NCI-H146 treated with DMSO at 0.1 percent for 48 hours (cell line): ENCODE results near the gene OSBPL10.

Source experiments
- DNase-seq: peaks from one replicate; lab custom pipeline; 2025; ENCODE audit not compliant: unreplicated experiment; lab: John Stamatoyannopoulos, UW

Gene OSBPL10

GRCh38 chr3:31680072-31680870, 300.8 kb downstream of the OSBPL10 start:
- DNase-seq: no peak

GRCh38 chr3:31676556-31676955, 304.5 kb downstream of the OSBPL10 start:
- DNase-seq: no peak

GRCh38 chr3:31673950-31674349, 307.1 kb downstream of the OSBPL10 start:
- no peak for DNase-seq

- DNase-seq: no peak
Measured at GRCh38 chr3:31671976-31672375, 309.1 kb downstream of the OSBPL10 start.

GRCh38 chr3:31671451-31671850, 309.6 kb downstream of the OSBPL10 start:
- DNase-seq: no peak

- no peak for DNase-seq
Measured at GRCh38 chr3:31670722-31671121, 310.3 kb downstream of the OSBPL10 start.

GRCh38 chr3:31670136-31670535, 310.9 kb downstream of the OSBPL10 start:
- no peak for DNase-seq

GRCh38 chr3:31668242-31668641, 312.8 kb downstream of the OSBPL10 start:
- DNase-seq: no peak

GRCh38 chr3:31667582-31667981, 313.5 kb downstream of the OSBPL10 start:
- DNase-seq: no peak

- DNase-seq: no peak
Measured at GRCh38 chr3:31664031-31664430, 317.0 kb downstream of the OSBPL10 start.

- no peak for DNase-seq
Measured at GRCh38 chr3:31661993-31662670, 318.9 kb downstream of the OSBPL10 start.

- DNase-seq: no peak
Measured at GRCh38 chr3:31661286-31661685, 319.8 kb downstream of the OSBPL10 start.

- DNase-seq: no peak
Measured at GRCh38 chr3:31659246-31659645, 321.8 kb downstream of the OSBPL10 start.

GRCh38 chr3:31654998-31655397, 326.1 kb downstream of the OSBPL10 start:
- no peak for DNase-seq

GRCh38 chr3:31653464-31653863, 327.6 kb downstream of the OSBPL10 start:
- DNase-seq: no peak

GRCh38 chr3:31652296-31652695, 328.8 kb downstream of the OSBPL10 start:
- DNase-seq: no peak

GRCh38 chr3:31648286-31648968, 332.6 kb downstream of the OSBPL10 start:
- no peak for DNase-seq

- DNase-seq: no peak
Measured at GRCh38 chr3:31645256-31645655, 335.8 kb downstream of the OSBPL10 start.

- DNase-seq: no peak
Measured at GRCh38 chr3:31639828-31640227, 341.2 kb downstream of the OSBPL10 start.

GRCh38 chr3:31636694-31637442, 344.2 kb downstream of the OSBPL10 start:
- no peak for DNase-seq

GRCh38 chr3:31636049-31636448, 345.0 kb downstream of the OSBPL10 start:
- no peak for DNase-seq
